Colonic mucosa (tissue), 4 donors: ENCODE measurements around the gene PRM3. TPM values are rescaled to one million over a fixed set of nuclear protein-coding genes. Genes with fewer than 3 reads are reported as not detected.

Source experiments
- DNase-seq: peaks from one replicate; pipeline ENCODE4 v3.0.0-alpha.2; 2020
- H3K27ac ChIP-seq: fragments of 200-600 bp; one replicate; pipeline ENCODE4 v1.8.0; 2021
- H3K27me3 ChIP-seq: fragments of 200-600 bp; one replicate; pipeline ENCODE4 v1.8.0; 2021
- H3K36me3 ChIP-seq: fragments of 200-600 bp; one replicate; pipeline ENCODE4 v1.8.0; 2021
- H3K4me1 ChIP-seq: fragments of 200-600 bp; one replicate; pipeline ENCODE4 v1.8.0; 2021; ENCODE audit warnings: mild to moderate bottlenecking
- H3K4me3 ChIP-seq: fragments of 200-600 bp; one replicate; pipeline ENCODE4 v1.8.0; 2021
- H3K9ac ChIP-seq, 2 donors: one replicate each; pipeline ENCODE4 v1.7.0; 2013; ENCODE audit warnings: control low read depth in 2 of 2, low read depth in 2 of 2, low read length in 2 of 2
- H3K9me3 ChIP-seq: fragments of 200-600 bp; one replicate; pipeline ENCODE4 v1.8.0; 2021
- intact Hi-C: fragments of 100-400 bp; cut with DNase I; formaldehyde crosslinking; loops from one replicate; pipeline ENCODE4 v1.14.1; 2022
- total RNA-seq, 2 donors: library from RNA; stranded (reverse); fragmentation: NEBNext Ultra II Directional in 1 of 2; extraction: Animal tissue kit (Norgen Biotek cat#: 25700) in 1 of 2; gene quantifications; one replicate each; pipeline ENCODE4 v1.2.1, GENCODE V29; 2021
- TF ChIP-seq, protein P1 (sequence below): fragments of 200-600 bp; IDR thresholded peaks from one replicate; pipeline ENCODE4 v1.8.0; 2022; ENCODE audit warnings: antibody characterized with exemption, mild to moderate bottlenecking
- donor health status: healthy.
- donor health status: DM: no; HTN: no; CAD: no.
- donor health status: DM: no; HTN: no; CAD: no.

PRM3 gene, protein sequence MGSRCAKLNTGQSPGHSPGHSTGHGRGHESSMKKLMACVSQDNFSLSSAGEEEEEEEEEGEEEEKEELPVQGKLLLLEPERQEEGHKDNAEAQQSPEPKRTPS
- not detected for total RNA-seq

DNA sequence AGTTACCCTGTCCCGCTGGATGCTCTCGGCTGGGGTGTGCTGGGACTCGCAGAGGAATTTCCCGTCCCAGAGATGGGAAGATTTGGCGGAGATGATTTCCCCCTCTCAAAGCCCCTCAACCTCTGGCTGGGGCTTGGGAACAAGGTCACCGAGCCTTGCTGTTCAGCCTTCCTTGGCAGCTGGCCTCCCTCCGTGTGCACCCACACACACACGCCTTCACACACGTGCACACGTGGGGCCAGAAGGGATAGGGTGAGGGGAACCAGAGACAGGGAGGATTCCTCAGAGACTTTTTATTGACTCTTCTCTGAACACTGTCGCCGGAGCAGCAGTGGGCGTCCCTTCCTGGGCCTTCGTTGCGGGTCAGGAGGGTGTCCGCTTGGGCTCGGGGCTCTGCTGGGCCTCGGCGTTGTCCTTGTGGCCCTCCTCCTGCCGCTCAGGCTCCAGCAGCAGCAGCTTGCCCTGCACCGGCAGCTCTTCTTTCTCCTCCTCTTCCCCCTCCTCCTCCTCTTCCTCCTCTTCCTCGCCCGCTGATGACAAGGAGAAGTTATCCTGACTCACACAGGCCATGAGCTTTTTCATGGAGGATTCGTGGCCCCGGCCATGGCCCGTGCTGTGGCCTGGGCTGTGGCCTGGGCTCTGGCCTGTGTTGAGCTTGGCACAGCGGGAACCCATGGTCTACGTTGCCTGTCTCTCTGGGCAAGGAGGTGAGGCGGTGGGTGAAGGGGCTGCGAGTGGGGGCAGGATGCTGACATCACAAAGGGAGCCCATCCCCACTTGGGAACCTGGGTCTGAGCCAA, at the start of gene PRM3:
PRM3 (minus strand) TSS at position 709 of the 800 bp plus-strand sequence; CDS start at position 675, 34 bp downstream.
- Histone ChIP-seq H3K9me3 (no peaks in the 10 kb centered on the region), H3K27me3 (no peaks in the 10 kb centered on the region), H3K27ac (no peak within 1 kb of the TSS), H3K9ac (no peak within 1 kb of the TSS), H3K4me1 (no peaks in the 10 kb centered on the region), H3K36me3 (no peaks in the 10 kb centered on the region), H3K4me3 (no peak within 1 kb of the TSS)
- no peak for DNase-seq
- intact Hi-C loops = no loop called here
- TF ChIP-seq, protein P1, sequence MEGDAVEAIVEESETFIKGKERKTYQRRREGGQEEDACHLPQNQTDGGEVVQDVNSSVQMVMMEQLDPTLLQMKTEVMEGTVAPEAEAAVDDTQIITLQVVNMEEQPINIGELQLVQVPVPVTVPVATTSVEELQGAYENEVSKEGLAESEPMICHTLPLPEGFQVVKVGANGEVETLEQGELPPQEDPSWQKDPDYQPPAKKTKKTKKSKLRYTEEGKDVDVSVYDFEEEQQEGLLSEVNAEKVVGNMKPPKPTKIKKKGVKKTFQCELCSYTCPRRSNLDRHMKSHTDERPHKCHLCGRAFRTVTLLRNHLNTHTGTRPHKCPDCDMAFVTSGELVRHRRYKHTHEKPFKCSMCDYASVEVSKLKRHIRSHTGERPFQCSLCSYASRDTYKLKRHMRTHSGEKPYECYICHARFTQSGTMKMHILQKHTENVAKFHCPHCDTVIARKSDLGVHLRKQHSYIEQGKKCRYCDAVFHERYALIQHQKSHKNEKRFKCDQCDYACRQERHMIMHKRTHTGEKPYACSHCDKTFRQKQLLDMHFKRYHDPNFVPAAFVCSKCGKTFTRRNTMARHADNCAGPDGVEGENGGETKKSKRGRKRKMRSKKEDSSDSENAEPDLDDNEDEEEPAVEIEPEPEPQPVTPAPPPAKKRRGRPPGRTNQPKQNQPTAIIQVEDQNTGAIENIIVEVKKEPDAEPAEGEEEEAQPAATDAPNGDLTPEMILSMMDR = no peak

DNA sequence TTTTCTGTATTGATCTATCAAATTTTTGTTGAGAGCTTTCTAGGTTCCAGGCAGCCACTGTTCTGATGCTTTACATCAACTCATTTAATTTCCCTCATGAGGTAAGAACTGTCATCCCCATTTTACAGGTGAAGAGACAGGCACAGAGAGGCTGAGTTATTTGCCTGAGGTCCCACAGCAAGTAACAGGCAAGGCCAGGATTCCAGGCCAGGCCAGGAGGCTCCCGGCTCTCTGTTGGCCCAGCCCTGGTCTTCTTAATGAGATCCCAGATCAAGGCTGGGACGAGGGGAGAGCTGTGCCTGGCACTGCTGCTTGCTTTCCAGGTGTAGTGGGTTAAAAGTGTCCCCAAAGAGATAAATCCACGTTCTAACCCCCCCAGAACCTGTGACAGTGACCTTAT, 49.4 kb upstream of the PRM3 start:
- Histone ChIP-seq H3K9ac (no peak overlapping the region), H3K4me1 (no peaks in the 10 kb centered on the region), H3K4me3 (no peak overlapping the region), H3K27ac (no peak overlapping the region), H3K9me3 (no peaks in the 10 kb centered on the region), H3K27me3 (no peaks in the 10 kb centered on the region), H3K36me3 (no peaks in the 10 kb centered on the region)
- DNase-seq = no peak
- intact Hi-C loops = no loop called here
- TF ChIP-seq, protein P1 = no peak

DNA sequence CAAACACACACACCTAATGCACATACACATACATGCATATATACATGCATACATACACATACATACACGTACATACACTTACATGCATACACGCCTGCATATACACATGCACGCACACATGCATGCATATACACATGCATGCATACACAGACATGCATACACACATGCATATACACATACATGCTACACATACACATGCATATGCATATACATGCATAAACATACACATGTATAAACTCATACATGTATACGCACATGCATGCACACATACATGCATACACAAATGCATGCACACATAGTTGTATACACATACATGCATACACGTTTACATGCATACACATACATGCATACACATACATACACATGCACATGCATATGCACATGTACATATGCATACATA, 48.2 kb upstream of the PRM3 start:
- H3K9me3 ChIP-seq = no peaks in the 10 kb centered on the region
- no peaks in the 10 kb centered on the region for H3K27me3 ChIP-seq
- no peaks in the 10 kb centered on the region for H3K36me3 ChIP-seq
- no peak for DNase-seq
- no peaks in the 10 kb centered on the region for H3K4me1 ChIP-seq
- intact Hi-C loops = no loop called here
- no peak overlapping the region for H3K4me3 ChIP-seq
- H3K9ac ChIP-seq = no peak overlapping the region
- TF ChIP-seq, protein P1 = no peak
- H3K27ac ChIP-seq = no peak overlapping the region

DNA sequence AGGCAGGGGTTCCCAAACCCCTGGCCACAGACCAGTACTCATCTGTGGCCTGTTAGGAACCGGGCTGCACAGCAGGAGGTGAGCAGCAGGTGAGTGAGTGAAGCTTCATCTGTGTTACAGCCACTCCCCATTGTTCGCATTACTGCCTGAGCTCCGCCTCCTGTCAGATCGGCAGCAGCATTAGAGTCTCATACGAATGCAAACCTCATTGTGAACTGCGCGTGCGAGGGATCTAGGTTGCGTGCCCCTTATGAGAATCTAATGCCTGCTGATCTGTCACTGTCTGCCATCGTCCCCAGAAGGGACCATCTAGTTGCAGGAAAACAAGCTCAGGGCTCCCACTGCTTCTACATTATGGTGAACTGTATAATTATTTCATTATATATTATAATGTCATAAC, 46.7 kb upstream of the PRM3 start:
- TF ChIP-seq, protein P1 = no peak
- Histone ChIP-seq H3K4me1 (no peaks in the 10 kb centered on the region), H3K27ac (no peak overlapping the region), H3K9ac (no peak overlapping the region), H3K9me3 (no peaks in the 10 kb centered on the region), H3K36me3 (no peaks in the 10 kb centered on the region), H3K4me3 (no peak overlapping the region), H3K27me3 (no peaks in the 10 kb centered on the region)
- no peak for DNase-seq
- intact Hi-C loops = no loop called here

DNA sequence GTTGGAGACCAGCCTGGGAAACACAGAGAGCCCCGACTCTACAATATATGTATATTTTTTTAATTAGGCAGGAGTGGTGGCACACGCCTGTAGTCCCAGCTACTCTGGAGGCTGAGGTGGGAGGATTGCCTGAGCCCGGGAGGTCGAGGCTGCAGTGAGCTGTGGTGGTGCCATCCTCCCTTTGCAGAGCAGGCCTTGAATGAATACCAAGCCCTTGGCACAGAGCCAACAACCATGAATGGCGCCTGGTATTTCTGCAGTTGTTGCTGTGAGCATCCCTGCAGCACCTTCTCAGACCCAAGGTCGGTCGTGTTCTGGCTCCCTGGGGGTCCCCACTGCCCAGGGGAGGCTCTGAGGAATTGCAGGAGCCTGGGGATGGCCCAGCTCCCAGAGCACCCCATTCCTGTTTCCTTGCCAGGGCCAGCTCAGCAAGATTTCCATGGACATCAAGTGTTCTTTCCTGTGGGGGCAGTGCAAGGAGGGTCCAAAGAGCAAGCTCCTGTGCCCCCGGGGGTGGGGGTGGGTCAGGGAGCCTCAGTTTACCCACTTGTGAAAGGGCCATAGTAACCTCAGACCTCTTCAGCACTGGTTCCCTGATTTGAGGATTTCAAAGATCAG, 46.2 kb upstream of the PRM3 start:
- DNase-seq = no peak
- no peaks in the 10 kb centered on the region for H3K4me1 ChIP-seq
- no peaks in the 10 kb centered on the region for H3K27me3 ChIP-seq
- no peaks in the 10 kb centered on the region for H3K9me3 ChIP-seq
- no peaks in the 10 kb centered on the region for H3K36me3 ChIP-seq
- H3K9ac ChIP-seq = no peak overlapping the region
- intact Hi-C loops = no loop called here
- no peak overlapping the region for H3K4me3 ChIP-seq
- H3K27ac ChIP-seq = no peak overlapping the region
- TF ChIP-seq, protein P1 = no peak
